Amniotic epithelial cell (primary cell): ENCODE results near the gene OMA1.
A peak's percentile ranks its signal among the peaks of the same experiment; 100 is the strongest.
"Not testable (repeated sequence)": the region's sequence is repeated elsewhere in the genome, so short reads cannot be mapped to it uniquely, and the experiment has no call there.

ENCODE experiments used
- DNase-seq: peaks from one replicate; pipeline ENCODE4 v3.0.0-alpha.2; 2010; ENCODE audit warnings: low read depth

The OMA1 gene

GRCh38 chr1:58573705-58574591 is 27.4 kb upstream of the OMA1 start:
- DNase-seq, result no peak

GRCh38 chr1:58573138-58573537 is 26.6 kb upstream of the OMA1 start:
- no peak for DNase-seq

- no peak for DNase-seq
Observed at GRCh38 chr1:58572690-58573089, 26.2 kb upstream of the OMA1 start.

GRCh38 chr1:58571616-58572015 is 25.1 kb upstream of the OMA1 start:
- no peak for DNase-seq

GRCh38 chr1:58570817-58571216 is 24.3 kb upstream of the OMA1 start:
- no peak for DNase-seq

- DNase-seq, result no peak
Observed at GRCh38 chr1:58570094-58570493, 23.6 kb upstream of the OMA1 start.

GRCh38 chr1:58568911-58569310 is 22.4 kb upstream of the OMA1 start:
- DNase-seq, result no peak

- no peak for DNase-seq
Observed at GRCh38 chr1:58568271-58568860, 21.8 kb upstream of the OMA1 start.

GRCh38 chr1:58566339-58566738 is 19.8 kb upstream of the OMA1 start:
- DNase-seq, result no peak

- not testable (repeated sequence) for DNase-seq
Observed at GRCh38 chr1:58563715-58564114, 17.2 kb upstream of the OMA1 start.

- DNase-seq, result no peak
Observed at GRCh38 chr1:58561633-58562032, 15.1 kb upstream of the OMA1 start.

- DNase-seq, result no peak
Observed at GRCh38 chr1:58555393-58555792, 8.9 kb upstream of the OMA1 start.

- DNase-seq, result no peak
Observed at GRCh38 chr1:58551186-58552140, 4.9 kb upstream of the OMA1 start.

- DNase-seq, result peak; percentile 24
Observed at GRCh38 chr1:58549291-58549690, 2.8 kb upstream of the OMA1 start.

- peak; percentile 75 for DNase-seq
Observed at GRCh38 chr1:58548371-58548770, 1.8 kb upstream of the OMA1 start.

GRCh38 chr1:58545591-58546519 is 671 bp downstream of the OMA1 start:
- DNase-seq, result peak; percentile 59

GRCh38 chr1:58543260-58543659 is 3.3 kb downstream of the OMA1 start:
- no peak for DNase-seq

GRCh38 chr1:58539553-58539952 is 7.0 kb downstream of the OMA1 start:
- DNase-seq, result no peak

- DNase-seq, result no peak
Observed at GRCh38 chr1:58538821-58539220, 7.7 kb downstream of the OMA1 start.

- not testable (repeated sequence) for DNase-seq
Observed at GRCh38 chr1:58531842-58532241, 14.7 kb downstream of the OMA1 start.

GRCh38 chr1:58529284-58529683 is 17.2 kb downstream of the OMA1 start:
- DNase-seq, result no peak
